GM23338 (cell line): ENCODE data around the gene PWWP3B. TPM values are rescaled to one million over a fixed set of nuclear protein-coding genes. Genes with fewer than 3 reads are reported as not detected.

ENCODE experiments used
- ATAC-seq: fragments of 200-7000 bp; cut with Tn5 transposase; 3 replicates; pipeline ENCODE4 v1.9.1; 2020
- DNase-seq: peaks from one replicate; pipeline ENCODE4 v3.0.0-alpha.2; 2015; ENCODE audit warnings: low spot score
- H2AFZ ChIP-seq: fragments of 200-600 bp; sonication (generic); 2 replicates; pipeline ENCODE4 v1.8.0; 2016; ENCODE audit warnings: antibody characterized with exemption, mild to moderate bottlenecking, moderate library complexity
- H3F3A ChIP-seq: fragments of 200-600 bp; sonication (generic); replicated peaks from 2 replicates; pipeline ENCODE4 v1.8.0; 2017; ENCODE audit warnings: antibody characterized with exemption, mixed run types, low read depth
- H3K27ac ChIP-seq: fragments of 200-600 bp; sonication (generic); 2 replicates; pipeline ENCODE4 v1.6.1; 2016; ENCODE audit warnings: low read depth
- H3K27me3 ChIP-seq: fragments of 200-600 bp; sonication (generic); 2 replicates; pipeline ENCODE4 v1.8.0; 2016; ENCODE audit warnings: mild to moderate bottlenecking, mixed run types, moderate library complexity; ENCODE audit not compliant: insufficient read depth
- H3K36me3 ChIP-seq: fragments of 200-600 bp; sonication (generic); 2 replicates; pipeline ENCODE4 v1.8.0; 2016; ENCODE audit warnings: mild to moderate bottlenecking; ENCODE audit not compliant: insufficient read depth
- H3K4me1 ChIP-seq: fragments of 200-600 bp; sonication (generic); 2 replicates; pipeline ENCODE4 v1.8.0; 2016; ENCODE audit warnings: mild to moderate bottlenecking, moderate library complexity; ENCODE audit not compliant: insufficient read depth
- H3K4me2 ChIP-seq: fragments of 200-600 bp; sonication (generic); 2 replicates; pipeline ENCODE4 v1.7.1; 2017; ENCODE audit warnings: mixed run types
- H3K4me3 ChIP-seq: fragments of 200-600 bp; sonication (generic); 2 replicates; pipeline ENCODE4 v1.6.1; 2016; ENCODE audit warnings: mixed run types
- H3K79me2 ChIP-seq: fragments of 200-600 bp; sonication (generic); replicated peaks from 2 replicates; pipeline ENCODE4 v1.8.0; 2017; ENCODE audit warnings: mild to moderate bottlenecking; ENCODE audit not compliant: insufficient read depth
- H3K9me2 ChIP-seq: fragments of 200-600 bp; sonication (generic); 2 replicates; pipeline ENCODE4 v1.8.0; 2017; ENCODE audit not compliant: insufficient read depth
- H4K20me1 ChIP-seq: fragments of 200-600 bp; sonication (generic); replicated peaks from 2 replicates; pipeline ENCODE4 v1.8.0; 2017; ENCODE audit warnings: mild to moderate bottlenecking; ENCODE audit not compliant: insufficient read depth
- H3K27ac Mint-ChIP-seq: 2 replicates; pipeline ENCODE4 v1.8.0; 2020; ENCODE audit warnings: inconsistent platforms, mild to moderate bottlenecking, moderate library complexity, mixed read lengths
- H3K27me3 Mint-ChIP-seq: 3 replicates; pipeline ENCODE4 v1.8.0; 2022; ENCODE audit warnings: low read depth, mild to moderate bottlenecking, moderate library complexity, mixed read lengths, inconsistent platforms; ENCODE audit not compliant: insufficient read depth, poor library complexity
- H3K36me3 Mint-ChIP-seq: 3 replicates; pipeline ENCODE4 v1.8.0; 2021; ENCODE audit warnings: low read depth, mild to moderate bottlenecking, inconsistent platforms, moderate library complexity, mixed read lengths
- H3K4me1 Mint-ChIP-seq: 3 replicates; pipeline ENCODE4 v1.8.0; 2020; ENCODE audit warnings: mild to moderate bottlenecking, inconsistent platforms, mixed read lengths
- H3K4me3 Mint-ChIP-seq: 3 replicates; pipeline ENCODE4 v1.8.0; 2021; ENCODE audit warnings: moderate library complexity, mild to moderate bottlenecking, inconsistent platforms, mixed read lengths
- H3K9me3 Mint-ChIP-seq: 3 replicates; pipeline ENCODE4 v1.8.0; 2020; ENCODE audit warnings: moderate library complexity, mild to moderate bottlenecking, inconsistent platforms, mixed read lengths
- CTCF ChIP-seq, 2 experiments: fragments of 200-600 bp in 1 of 2; sonication (generic) in 1 of 2; conservative IDR thresholded peaks; 2 replicates each; pipeline versions ENCODE4 v1.5.1 to v1.6.1; 2016 to 2017; ENCODE audit warnings: antibody characterized with exemption in 2 of 2, low read depth in 2 of 2, mild to moderate bottlenecking in 2 of 2, moderate library complexity in 1 of 2
- ETS1 ChIP-seq: IDR thresholded peaks from 2 replicates; pipeline ENCODE4 v1.6.1; 2016; ENCODE audit warnings: antibody characterized with exemption
- EZH2 ChIP-seq: fragments of 200-600 bp; sonication (generic); IDR thresholded peaks from one replicate; pipeline ENCODE4 v1.8.0; 2017; ENCODE audit warnings: antibody characterized with exemption, mild to moderate bottlenecking, low read depth; ENCODE audit not compliant: unreplicated experiment
- NANOG ChIP-seq: IDR thresholded peaks from 2 replicates; pipeline ENCODE4 v1.6.1; 2016; ENCODE audit warnings: antibody characterized with exemption, borderline replicate concordance
- POLR2AphosphoS5 ChIP-seq: IDR thresholded peaks from 2 replicates; pipeline ENCODE4 v1.6.1; 2016; ENCODE audit warnings: antibody characterized with exemption, low read depth
- STAT1 ChIP-seq: IDR thresholded peaks from one replicate; pipeline ENCODE4 v1.6.1; 2016; ENCODE audit warnings: antibody characterized with exemption; ENCODE audit not compliant: unreplicated experiment
- ZNF114 ChIP-seq: fragments of 250-450 bp; sonication (Bioruptor Pico); IDR thresholded peaks from 2 replicates; pipeline ENCODE4 v1.5.0; 2020; ENCODE audit warnings: mild to moderate bottlenecking, moderate library complexity
- ZNF331 ChIP-seq: fragments of 250-450 bp; sonication (Bioruptor Pico); IDR thresholded peaks from 2 replicates; pipeline ENCODE4 v1.5.0; 2020; ENCODE audit warnings: low read depth, mild to moderate bottlenecking, moderate library complexity
- ZNF462 ChIP-seq: fragments of 250-450 bp; sonication (Bioruptor Pico); IDR thresholded peaks from 2 replicates; pipeline ENCODE4 v1.5.0; 2020; ENCODE audit warnings: mild to moderate bottlenecking, moderate library complexity
- polyA plus RNA-seq: library from polyadenylated mRNA; unstranded; fragments of >200 nt; fragmentation: Nextera tagmentation; extraction: Ambion mirVana; gene quantifications from 2 replicates; pipeline ENCODE4 v1.2.1, GENCODE V29; 2016
- total RNA-seq: library from RNA; depleted of rRNA; stranded (reverse); fragments of >200 nt; shearing (Covaris generic); gene quantifications from 2 replicates; pipeline ENCODE4 v1.2.3, GENCODE V29; 2014

The PWWP3B gene
- total and polyA plus RNA-seq, 2 experiments from 2014 or later = 0.84 to 1.1 TPM

GRCh38 chrX:106171293-106171820 lies 3.3 kb downstream of the PWWP3B start:
- H3K27me3 Mint-ChIP-seq = no peaks in the 10 kb centered on the region
- Histone ChIP-seq H3K36me3 (no peaks in the 10 kb centered on the region), H3F3A (no peaks in the 10 kb centered on the region), H3K27me3 (no peaks in the 10 kb centered on the region), H3K4me3 (no peak overlapping the region), H3K4me1 (no peaks in the 10 kb centered on the region), H3K27ac (no peak overlapping the region), H3K79me2 (no peaks in the 10 kb centered on the region), H4K20me1 (no peaks in the 10 kb centered on the region), H3K4me2 (no peak overlapping the region), H2AFZ (no peak overlapping the region), H3K9me2 (no peaks in the 10 kb centered on the region)
- DNase-seq (no peak), ATAC-seq (no peak)
- no peaks in the 10 kb centered on the region for H3K36me3 Mint-ChIP-seq
- peaks cover 3% of the 10 kb centered on the region; the same call in 2 of the 3 replicates for H3K4me1 Mint-ChIP-seq
- no peak overlapping the region for H3K4me3 Mint-ChIP-seq
- peaks cover 2% of the 10 kb centered on the region; the same call in 1 of the 3 replicates for H3K9me3 Mint-ChIP-seq
- no peak overlapping the region for H3K27ac Mint-ChIP-seq
- TF ChIP-seq EZH2 (no peak), NANOG (no peak), ZNF331 (CRISPR knock-in tag) (no peak), STAT1 (no peak), ETS1 (no peak)

- no peaks in the 10 kb centered on the region for H3K27me3 ChIP-seq
- ATAC-seq (peak; percentile 92), DNase-seq (peak; percentile 85)
- H3K27me3 Mint-ChIP-seq = no peaks in the 10 kb centered on the region
- peak overlapping the region; percentile 42 for H3K4me3 ChIP-seq
- peaks cover 11% of the 10 kb centered on the region; the same call in 2 of the 3 replicates for H3K4me1 Mint-ChIP-seq
- no peaks in the 10 kb centered on the region for H3K36me3 ChIP-seq
- H3K79me2 ChIP-seq = no peaks in the 10 kb centered on the region
- H3K4me1 ChIP-seq = 0 out of 2 replicates have a peak, but pooled peaks cover 3% of the 10 kb centered on the region
- H3K36me3 Mint-ChIP-seq = peaks cover 4% of the 10 kb centered on the region; the same call in 1 of the 3 replicates
- H3F3A ChIP-seq = no peaks in the 10 kb centered on the region
- peaks cover 13% of the 10 kb centered on the region for H3K9me3 Mint-ChIP-seq
- H3K27ac ChIP-seq = no peak overlapping the region
- peak overlapping the region; percentile 79 for H3K4me3 Mint-ChIP-seq
- H3K27ac Mint-ChIP-seq = peak overlapping the region; percentile 79
- H3K9me2 ChIP-seq = no peaks in the 10 kb centered on the region
- no peaks in the 10 kb centered on the region for H4K20me1 ChIP-seq
- peak overlapping the region; percentile 64 for H3K4me2 ChIP-seq
- peak overlapping the region; percentile 1; the same call in 1 of the 2 replicates for H2AFZ ChIP-seq
- no peak for TF ChIP-seq ZNF114 (CRISPR knock-in tag)
- no peak for TF ChIP-seq POLR2AphosphoS5
- no peak for TF ChIP-seq STAT1
- no peak for TF ChIP-seq ETS1
- TF ChIP-seq EZH2 = no peak
- TF ChIP-seq ZNF462 = no peak
- TF ChIP-seq CTCF (conservative IDR thresholded peaks at IDR 0.05; ENCODE audit: low read depth in 2 of 2) = no peak
Measured at GRCh38 chrX:106177106-106177981, 9.2 kb downstream of the PWWP3B start.
